RKO (cell line): Measurements from ENCODE around the gene CAD.
"Not testable (repeated sequence)": the region's sequence is repeated elsewhere in the genome, so short reads cannot be mapped to it uniquely, and the experiment has no call there.

Experiments used
- DNase-seq: peaks from one replicate; pipeline ENCODE4 v3.0.0-alpha.2; 2016; ENCODE audit warnings: low spot score

The CAD gene

GRCh38 chr2:27217173-27218121 is at the start of gene CAD:
TSS of gene CAD (plus strand) at chr2:27217369. CDS start at chr2:27217552, 183 bp downstream.
- peak; percentile 93 for DNase-seq

GRCh38 chr2:27170581-27171337 is 46.4 kb upstream of the CAD start:
- DNase-seq: no peak

GRCh38 chr2:27171351-27171848 is 45.8 kb upstream of the CAD start:
- DNase-seq: no peak

- DNase-seq: no peak
These were observed 42.5 kb upstream of the CAD start for GRCh38 chr2:27174638-27175037.

GRCh38 chr2:27175330-27175729 is 41.8 kb upstream of the CAD start:
- DNase-seq: no peak

GRCh38 chr2:27175781-27176180 is 41.4 kb upstream of the CAD start:
- not testable (repeated sequence) for DNase-seq

GRCh38 chr2:27177441-27178351 is 39.5 kb upstream of the CAD start:
- no peak for DNase-seq

- no peak for DNase-seq
These were observed 38.7 kb upstream of the CAD start for GRCh38 chr2:27178469-27178868.

GRCh38 chr2:27179344-27180000 is 37.7 kb upstream of the CAD start:
- no peak for DNase-seq

- DNase-seq: no peak
These were observed 34.8 kb upstream of the CAD start for GRCh38 chr2:27182346-27182745.

GRCh38 chr2:27184115-27184514 is 33.1 kb upstream of the CAD start:
- no peak for DNase-seq

GRCh38 chr2:27185331-27186026 is 31.7 kb upstream of the CAD start:
- no peak for DNase-seq

- no peak for DNase-seq
These were observed 30.4 kb upstream of the CAD start for GRCh38 chr2:27186613-27187345.

- no peak for DNase-seq
These were observed 27.2 kb upstream of the CAD start for GRCh38 chr2:27189989-27190388.

- peak; percentile 82 for DNase-seq
These were observed 25.9 kb upstream of the CAD start for GRCh38 chr2:27191070-27191829.

- no peak for DNase-seq
These were observed 22.4 kb upstream of the CAD start for GRCh38 chr2:27194538-27195354.

- DNase-seq: not testable (repeated sequence)
These were observed 21.4 kb upstream of the CAD start for GRCh38 chr2:27195799-27196198.

GRCh38 chr2:27198068-27198467 is 19.1 kb upstream of the CAD start:
- not testable (repeated sequence) for DNase-seq
